Activated naive CD8-positive, alpha-beta T cell treated with anti-CD3 and anti-CD28 coated beads, Interleukin-2, amount 50 U/mL, for 24 hours (primary cell): ENCODE results near the gene LMNA.
"Not testable (repeated sequence)": the region's sequence is repeated elsewhere in the genome, so short reads cannot be mapped to it uniquely, and the experiment has no call there.

Experiments used
- ATAC-seq: fragments of 150-1000 bp; cut with Tn5 transposase; one replicate; pipeline ENCODE4 v1.10.0; 2021
- DNase-seq: peaks from one replicate; pipeline ENCODE4 v3.0.0; 2021
- H3K27ac Mint-ChIP-seq: one replicate; pipeline ENCODE4 v1.8.0; 2021; ENCODE audit warnings: mild to moderate bottlenecking, mixed read lengths
- H3K27me3 Mint-ChIP-seq: one replicate; pipeline ENCODE4 v1.8.0; 2021; ENCODE audit warnings: mixed read lengths
- H3K36me3 Mint-ChIP-seq: one replicate; pipeline ENCODE4 v1.8.0; 2021; ENCODE audit warnings: low read depth, mixed read lengths
- H3K4me1 Mint-ChIP-seq: one replicate; pipeline ENCODE4 v1.8.0; 2021; ENCODE audit warnings: mixed read lengths
- H3K4me3 Mint-ChIP-seq: one replicate; pipeline ENCODE4 v1.8.0; 2021; ENCODE audit warnings: mild to moderate bottlenecking, moderate library complexity, mixed read lengths
- H3K9me3 Mint-ChIP-seq: one replicate; pipeline ENCODE4 v1.8.0; 2021; ENCODE audit warnings: mixed read lengths

LMNA gene

GRCh38 chr1:156162430-156163037 lies 48.0 kb downstream of the LMNA start:
- Mint-ChIP-seq H3K9me3 (no peaks in the 10 kb centered on the region), H3K27ac (no peak overlapping the region), H3K36me3 (peaks cover 73% of the 10 kb centered on the region), H3K27me3 (no peaks in the 10 kb centered on the region), H3K4me3 (no peak overlapping the region), H3K4me1 (peaks cover 61% of the 10 kb centered on the region)
- no peak for DNase-seq
- no peak for ATAC-seq

DNA sequence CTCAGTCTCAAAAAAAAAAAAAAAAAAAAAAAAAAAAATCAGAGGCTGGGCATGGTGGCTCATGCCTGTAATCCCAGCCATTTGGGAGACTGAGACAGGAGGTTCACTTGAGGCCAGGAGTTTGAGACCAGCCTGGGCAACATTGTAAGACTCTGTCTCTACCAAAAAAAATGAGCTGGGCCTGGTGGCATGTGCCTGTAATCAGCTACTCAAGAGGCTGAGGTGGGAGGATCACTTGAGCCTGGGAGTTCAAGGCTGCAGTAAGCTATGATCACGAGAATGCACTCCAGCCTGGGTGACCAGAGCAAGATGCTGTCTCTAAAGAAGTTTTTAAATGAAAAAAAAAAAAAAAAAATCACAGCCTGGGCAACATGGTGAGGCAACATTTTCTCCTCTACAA lies 49.2 kb downstream of the LMNA start:
- Mint-ChIP-seq H3K36me3 (peaks cover 68% of the 10 kb centered on the region), H3K9me3 (no peaks in the 10 kb centered on the region), H3K4me1 (peaks cover 51% of the 10 kb centered on the region), H3K27me3 (no peaks in the 10 kb centered on the region), H3K27ac (no peak overlapping the region), H3K4me3 (no peak overlapping the region)
- DNase-seq (no peak), ATAC-seq (no peak)

- Mint-ChIP-seq H3K4me3 (no peak overlapping the region), H3K36me3 (peaks cover 67% of the 10 kb centered on the region), H3K27me3 (no peaks in the 10 kb centered on the region), H3K9me3 (no peaks in the 10 kb centered on the region), H3K4me1 (peaks cover 45% of the 10 kb centered on the region), H3K27ac (no peak overlapping the region)
- ATAC-seq (no peak), DNase-seq (no peak)
These were observed 49.8 kb downstream of the LMNA start for GRCh38 chr1:156164125-156164831.

DNA sequence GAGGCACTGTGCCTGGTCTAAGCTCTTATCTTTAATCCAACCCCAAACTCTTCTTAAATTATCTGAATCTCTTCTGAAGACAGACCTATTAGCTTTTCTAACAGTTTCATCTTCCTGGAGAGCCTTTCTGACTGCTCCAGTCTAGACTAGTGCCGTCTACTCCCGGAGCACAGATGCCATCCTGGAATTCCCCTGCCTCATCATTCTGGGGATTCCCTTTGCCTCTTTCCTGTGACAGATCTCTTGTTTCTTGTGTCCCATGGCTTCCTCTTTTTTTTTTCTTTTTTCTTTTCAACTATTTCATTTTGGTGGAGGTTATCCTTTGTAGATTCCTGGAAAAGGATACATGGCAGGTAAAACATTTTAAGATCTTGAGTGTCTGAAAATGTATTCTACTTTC lies 50.6 kb downstream of the LMNA start:
- H3K36me3 Mint-ChIP-seq = peaks cover 60% of the 10 kb centered on the region
- no peak for ATAC-seq
- H3K9me3 Mint-ChIP-seq = no peaks in the 10 kb centered on the region
- peak overlapping the region; percentile 2 for H3K27ac Mint-ChIP-seq
- H3K4me3 Mint-ChIP-seq = no peak overlapping the region
- H3K4me1 Mint-ChIP-seq = peaks cover 37% of the 10 kb centered on the region
- DNase-seq = no peak
- H3K27me3 Mint-ChIP-seq = no peaks in the 10 kb centered on the region

GRCh38 chr1:156167536-156167935 lies 53.0 kb downstream of the LMNA start:
- Mint-ChIP-seq H3K4me3 (no peak overlapping the region), H3K27me3 (no peaks in the 10 kb centered on the region), H3K36me3 (peaks cover 55% of the 10 kb centered on the region), H3K27ac (no peak overlapping the region), H3K9me3 (no peaks in the 10 kb centered on the region), H3K4me1 (peaks cover 19% of the 10 kb centered on the region)
- no peak for ATAC-seq
- DNase-seq = no peak

- H3K4me1 Mint-ChIP-seq = peaks cover 19% of the 10 kb centered on the region
- DNase-seq (no peak), ATAC-seq (peak; percentile 44)
- H3K36me3 Mint-ChIP-seq = peaks cover 61% of the 10 kb centered on the region
- peaks cover 2% of the 10 kb centered on the region for H3K27me3 Mint-ChIP-seq
- no peaks in the 10 kb centered on the region for H3K9me3 Mint-ChIP-seq
- H3K4me3 Mint-ChIP-seq = no peak overlapping the region
- H3K27ac Mint-ChIP-seq = peak overlapping the region; percentile 26
These were observed 58.4 kb downstream of the LMNA start for GRCh38 chr1:156172696-156173470.

DNA sequence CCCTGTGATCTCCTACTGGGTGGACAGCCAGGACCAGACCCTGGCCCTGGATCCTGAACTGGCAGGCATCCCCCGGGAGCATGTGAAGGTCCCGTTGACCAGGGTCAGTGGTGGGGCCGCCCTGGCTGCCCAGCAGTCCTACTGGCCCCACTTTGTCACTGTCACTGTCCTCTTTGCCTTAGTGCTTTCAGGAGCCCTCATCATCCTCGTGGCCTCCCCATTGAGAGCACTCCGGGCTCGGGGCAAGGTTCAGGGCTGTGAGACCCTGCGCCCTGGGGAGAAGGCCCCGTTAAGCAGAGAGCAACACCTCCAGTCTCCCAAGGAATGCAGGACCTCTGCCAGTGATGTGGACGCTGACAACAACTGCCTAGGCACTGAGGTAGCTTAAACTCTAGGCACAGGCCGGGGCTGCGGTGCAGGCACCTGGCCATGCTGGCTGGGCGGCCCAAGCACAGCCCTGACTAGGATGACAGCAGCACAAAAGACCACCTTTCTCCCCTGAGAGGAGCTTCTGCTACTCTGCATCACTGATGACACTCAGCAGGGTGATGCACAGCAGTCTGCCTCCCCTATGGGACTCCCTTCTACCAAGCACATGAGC lies 62.2 kb downstream of the LMNA start:
- Mint-ChIP-seq H3K27me3 (peaks cover 2% of the 10 kb centered on the region), H3K4me3 (no peak overlapping the region), H3K4me1 (peaks cover 26% of the 10 kb centered on the region), H3K27ac (no peak overlapping the region), H3K9me3 (no peaks in the 10 kb centered on the region), H3K36me3 (peaks cover 50% of the 10 kb centered on the region)
- DNase-seq = no peak
- ATAC-seq = no peak

DNA sequence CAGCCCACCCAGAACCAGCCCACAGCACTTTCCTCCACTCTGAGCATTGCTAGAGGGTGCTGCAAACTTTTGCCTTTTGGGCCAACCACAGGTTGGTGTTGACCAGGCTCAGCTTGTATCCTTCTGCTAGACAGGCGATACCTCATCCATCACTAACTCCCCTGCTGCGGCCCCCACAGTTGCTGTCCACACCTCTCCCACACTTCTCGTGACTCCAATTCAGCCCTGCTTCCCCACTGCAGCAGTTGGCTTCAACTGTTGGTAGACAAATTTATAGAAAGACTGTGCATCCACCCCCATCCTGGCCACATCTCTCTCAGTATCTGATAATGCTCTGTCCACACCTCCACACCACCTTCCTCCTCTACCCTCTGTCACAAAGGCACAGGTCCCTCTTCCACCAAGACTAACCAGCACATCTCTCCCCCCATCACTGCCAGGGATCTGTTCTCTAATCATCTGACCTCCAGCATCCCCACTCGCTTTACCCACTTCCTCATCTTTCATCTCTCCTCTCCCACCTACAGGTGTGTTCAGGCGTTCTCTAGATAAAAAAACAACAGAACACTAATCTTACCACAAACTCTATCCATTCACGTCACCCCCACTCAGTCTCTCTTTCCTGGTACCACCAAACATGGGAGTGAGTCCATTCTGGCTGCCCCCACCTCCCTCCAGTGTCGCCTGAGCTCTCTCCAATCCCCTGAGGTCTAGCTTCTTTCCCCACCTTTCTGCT lies 63.6 kb downstream of the LMNA start:
- ATAC-seq = peak; percentile 61
- H3K36me3 Mint-ChIP-seq = peaks cover 41% of the 10 kb centered on the region
- H3K27ac Mint-ChIP-seq = peak overlapping the region; percentile 40
- H3K27me3 Mint-ChIP-seq = peaks cover 1% of the 10 kb centered on the region
- no peak overlapping the region for H3K4me3 Mint-ChIP-seq
- peaks cover 19% of the 10 kb centered on the region for H3K4me1 Mint-ChIP-seq
- H3K9me3 Mint-ChIP-seq = no peaks in the 10 kb centered on the region
- DNase-seq = no peak

GRCh38 chr1:156180471-156180870 lies 66.0 kb downstream of the LMNA start:
- Mint-ChIP-seq H3K4me1 (peaks cover 15% of the 10 kb centered on the region), H3K4me3 (no peak overlapping the region), H3K27ac (no peak overlapping the region), H3K27me3 (no peaks in the 10 kb centered on the region), H3K9me3 (no peaks in the 10 kb centered on the region), H3K36me3 (peaks cover 21% of the 10 kb centered on the region)
- no peak for ATAC-seq
- no peak for DNase-seq

DNA sequence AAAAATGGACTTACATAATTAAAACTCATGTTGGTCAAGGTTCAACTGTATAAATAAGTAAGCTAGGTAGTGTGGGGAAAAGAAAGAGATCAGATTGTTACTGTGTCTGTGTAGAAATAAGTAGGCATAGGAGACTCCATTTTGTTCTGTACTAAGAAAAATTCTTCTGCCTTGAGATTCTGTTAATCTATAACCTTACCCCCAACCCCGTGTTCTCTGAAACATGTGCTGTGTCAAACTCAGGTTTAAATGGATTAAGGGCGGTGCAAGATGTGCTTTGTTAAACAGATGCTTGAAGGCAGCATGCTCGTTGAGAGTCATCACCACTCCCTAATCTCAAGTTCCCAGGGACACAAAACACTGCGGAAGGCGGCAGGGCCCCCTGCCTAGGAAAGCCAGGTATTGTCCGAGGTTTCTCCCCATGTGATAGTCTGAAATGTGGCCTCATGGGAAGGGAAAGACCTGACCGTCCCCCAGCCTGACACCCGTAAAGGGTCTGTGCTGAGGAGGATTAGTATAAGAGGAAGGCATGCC lies 66.9 kb downstream of the LMNA start:
- not testable (repeated sequence) for H3K27ac Mint-ChIP-seq, H3K27me3 Mint-ChIP-seq, H3K4me3 Mint-ChIP-seq, DNase-seq, ATAC-seq, H3K9me3 Mint-ChIP-seq
- Mint-ChIP-seq H3K36me3 (peaks cover 14% of the 10 kb centered on the region), H3K4me1 (peaks cover 17% of the 10 kb centered on the region)

DNA sequence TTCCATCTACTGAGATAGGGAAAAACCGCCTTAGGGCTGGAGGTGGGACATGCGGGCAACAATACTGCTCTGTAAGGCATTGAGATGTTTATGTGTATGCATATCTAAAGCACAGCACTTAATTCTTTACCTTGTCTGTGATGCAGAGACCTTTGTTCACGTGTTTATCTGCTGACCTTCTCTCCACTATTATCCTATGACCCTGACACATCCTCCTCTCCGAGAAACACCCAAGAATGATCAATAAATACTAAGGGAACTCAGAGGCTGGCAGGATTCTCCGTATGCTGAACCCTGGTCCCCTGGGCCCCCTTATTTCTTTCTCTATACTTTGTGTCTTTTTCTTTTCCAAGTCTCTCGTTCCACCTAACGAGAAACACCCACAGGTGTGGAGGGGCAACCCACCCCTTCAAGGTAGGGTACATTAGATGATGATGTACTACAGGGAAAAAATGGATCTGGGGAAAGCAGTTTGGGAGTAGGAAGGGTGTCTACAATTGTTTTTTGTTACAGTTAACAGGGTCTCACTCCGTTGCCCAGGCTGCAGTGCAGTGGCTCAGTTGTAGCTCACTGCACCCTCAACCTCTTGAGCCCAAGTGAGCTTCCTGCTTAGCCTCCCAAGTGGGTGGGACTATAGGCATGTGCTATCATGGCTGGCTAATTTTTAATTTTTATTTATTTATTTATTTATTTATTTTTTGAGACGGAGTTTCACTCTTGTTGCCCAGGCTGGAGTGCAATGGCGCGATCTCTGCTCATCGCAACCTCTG lies 67.7 kb downstream of the LMNA start:
- not testable (repeated sequence) for DNase-seq, H3K9me3 Mint-ChIP-seq, H3K4me3 Mint-ChIP-seq, H3K27ac Mint-ChIP-seq, H3K27me3 Mint-ChIP-seq, ATAC-seq
- H3K4me1 Mint-ChIP-seq = peaks cover 15% of the 10 kb centered on the region
- H3K36me3 Mint-ChIP-seq = peaks cover 11% of the 10 kb centered on the region

DNA sequence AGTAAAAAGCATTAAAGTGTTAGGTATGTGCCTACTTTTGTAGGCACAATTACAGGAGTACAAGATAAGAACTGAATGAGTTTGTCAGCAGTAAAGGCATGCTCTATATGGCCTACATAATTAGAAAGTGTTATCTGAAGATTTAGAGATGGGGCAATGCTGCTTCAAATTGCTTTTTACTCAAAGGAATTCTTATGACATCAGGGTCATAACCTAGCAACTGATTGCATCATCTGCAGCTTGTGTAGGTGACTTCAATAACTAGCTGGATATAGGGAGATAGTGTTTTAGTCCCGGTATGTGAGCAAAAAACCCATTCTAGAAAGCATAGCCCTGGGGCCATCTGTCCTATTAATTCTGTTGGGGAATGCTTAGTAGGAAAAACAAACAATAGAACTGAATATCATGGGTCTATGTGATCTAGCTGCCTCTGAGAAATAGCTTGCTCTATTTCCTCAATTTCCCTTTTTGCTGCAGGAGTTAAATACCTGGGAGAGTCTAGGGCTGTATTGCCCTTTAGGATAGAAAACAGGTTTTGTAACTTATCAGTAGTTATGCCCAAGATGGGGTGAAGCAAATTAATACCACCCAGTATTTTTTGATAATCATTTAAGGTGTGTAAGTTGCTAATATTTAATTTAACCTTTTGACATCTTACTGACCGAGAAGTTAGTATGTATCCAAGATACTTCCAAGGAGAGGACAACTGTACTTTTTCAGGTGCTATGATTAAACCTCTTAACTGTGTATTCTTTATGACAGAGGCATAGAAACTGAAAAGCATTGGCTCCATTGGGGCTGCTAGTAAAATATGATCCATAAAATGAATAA lies 72.1 kb downstream of the LMNA start:
- not testable (repeated sequence) for H3K9me3 Mint-ChIP-seq, DNase-seq, ATAC-seq, H3K36me3 Mint-ChIP-seq, H3K4me1 Mint-ChIP-seq, H3K27me3 Mint-ChIP-seq, H3K27ac Mint-ChIP-seq, H3K4me3 Mint-ChIP-seq
